ENCODE measurements around the gene PRKCQ.

- TF ChIP-seq CTCF (IDR thresholded peaks at IDR 0.05; ENCODE audit: poor library complexity): no peak
- TF ChIP-seq EZH2 (IDR thresholded peaks at IDR 0.05; ENCODE audit: borderline replicate concordance): no peak
These were observed 148.2 kb downstream of the PRKCQ start for GRCh38 chr10:6431861-6432260.

All from hepatocyte (in vitro differentiated cells).